Measurements from ENCODE around the gene ADK. TPM values are rescaled to one million over a fixed set of nuclear protein-coding genes. Genes with fewer than 3 reads are reported as not detected.
A peak's percentile ranks its signal among the peaks of the same experiment; 100 is the strongest.

The ADK gene
- total and polyA plus RNA-seq, 2 of the 13 experiments (the other 11 are each of a cell fraction or from before 2014, with no cell fraction given), result 48.6 to 79.1 TPM

DNA sequence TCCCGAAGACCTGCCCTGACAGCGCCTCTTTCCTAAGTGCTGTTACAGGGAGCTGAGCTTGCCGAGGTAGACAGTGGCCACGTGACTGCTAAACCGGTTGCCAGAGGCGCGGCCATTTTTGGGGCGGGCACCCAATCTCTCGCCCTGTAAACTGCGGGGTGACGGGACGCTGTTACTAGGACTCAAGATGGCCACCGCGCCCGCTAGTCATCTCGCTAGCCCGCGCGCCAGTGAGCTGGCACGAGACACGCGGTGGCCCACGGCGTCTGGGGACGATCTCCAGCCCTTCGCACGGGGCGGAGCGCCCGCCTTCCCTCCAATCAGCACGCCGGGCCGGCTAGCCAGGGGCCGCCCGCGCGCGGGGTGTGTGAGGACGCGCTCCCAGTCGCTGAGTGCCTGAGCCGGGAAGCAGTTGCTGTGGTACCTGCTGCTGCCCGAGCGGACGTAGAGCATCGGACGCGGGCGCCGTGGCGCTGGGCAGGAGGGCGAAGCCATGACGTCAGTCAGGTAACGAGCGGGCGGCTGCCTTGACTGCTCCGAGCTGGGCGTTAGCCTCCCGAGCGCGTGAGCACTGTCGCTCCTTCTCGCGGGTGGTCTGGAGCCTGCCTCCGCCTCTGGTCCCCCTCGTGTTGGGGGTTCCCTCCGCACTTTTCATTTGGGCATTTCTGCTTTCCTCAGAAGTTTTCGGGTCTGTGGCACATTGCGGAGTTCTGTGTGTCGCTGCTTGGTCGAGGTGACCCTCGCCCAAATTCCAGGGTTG, 25.5 kb downstream of the ADK start (continued):
- TF ChIP-seq, protein P1, sequence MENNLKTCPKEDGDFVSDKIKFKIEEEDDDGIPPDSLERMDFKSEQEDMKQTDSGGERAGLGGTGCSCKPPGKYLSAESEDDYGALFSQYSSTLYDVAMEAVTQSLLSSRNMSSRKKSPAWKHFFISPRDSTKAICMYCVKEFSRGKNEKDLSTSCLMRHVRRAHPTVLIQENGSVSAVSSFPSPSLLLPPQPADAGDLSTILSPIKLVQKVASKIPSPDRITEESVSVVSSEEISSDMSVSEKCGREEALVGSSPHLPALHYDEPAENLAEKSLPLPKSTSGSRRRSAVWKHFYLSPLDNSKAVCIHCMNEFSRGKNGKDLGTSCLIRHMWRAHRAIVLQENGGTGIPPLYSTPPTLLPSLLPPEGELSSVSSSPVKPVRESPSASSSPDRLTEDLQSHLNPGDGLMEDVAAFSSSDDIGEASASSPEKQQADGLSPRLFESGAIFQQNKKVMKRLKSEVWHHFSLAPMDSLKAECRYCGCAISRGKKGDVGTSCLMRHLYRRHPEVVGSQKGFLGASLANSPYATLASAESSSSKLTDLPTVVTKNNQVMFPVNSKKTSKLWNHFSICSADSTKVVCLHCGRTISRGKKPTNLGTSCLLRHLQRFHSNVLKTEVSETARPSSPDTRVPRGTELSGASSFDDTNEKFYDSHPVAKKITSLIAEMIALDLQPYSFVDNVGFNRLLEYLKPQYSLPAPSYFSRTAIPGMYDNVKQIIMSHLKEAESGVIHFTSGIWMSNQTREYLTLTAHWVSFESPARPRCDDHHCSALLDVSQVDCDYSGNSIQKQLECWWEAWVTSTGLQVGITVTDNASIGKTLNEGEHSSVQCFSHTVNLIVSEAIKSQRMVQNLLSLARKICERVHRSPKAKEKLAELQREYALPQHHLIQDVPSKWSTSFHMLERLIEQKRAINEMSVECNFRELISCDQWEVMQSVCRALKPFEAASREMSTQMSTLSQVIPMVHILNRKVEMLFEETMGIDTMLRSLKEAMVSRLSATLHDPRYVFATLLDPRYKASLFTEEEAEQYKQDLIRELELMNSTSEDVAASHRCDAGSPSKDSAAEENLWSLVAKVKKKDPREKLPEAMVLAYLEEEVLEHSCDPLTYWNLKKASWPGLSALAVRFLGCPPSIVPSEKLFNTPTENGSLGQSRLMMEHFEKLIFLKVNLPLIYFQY (CRISPR knock-in tag; IDR thresholded peaks at IDR 0.05; ENCODE audit: borderline replicate concordance), result no peak
- TF ChIP-seq SALL1 (CRISPR knock-in tag; IDR thresholded peaks at IDR 0.05) (peak; percentile 95), HMGA1 (CRISPR knock-in tag; conservative IDR thresholded peaks at IDR 0.05) (no peak), CHD4 (IDR thresholded peaks at IDR 0.05; ENCODE audit: borderline replicate concordance, low read length) (no peak), JUNB (CRISPR knock-in tag; IDR thresholded peaks at IDR 0.05; ENCODE audit: borderline replicate concordance) (no peak), ADNP (CRISPR knock-in tag; IDR thresholded peaks at IDR 0.05) (no peak), FOXP1 (IDR thresholded peaks at IDR 0.05) (no peak), FOXP1 (CRISPR knock-in tag; IDR thresholded peaks at IDR 0.05) (peak; percentile 27; the same call in 1 of the 2 replicates), RBAK (CRISPR knock-in tag; IDR thresholded peaks at IDR 0.05) (0 out of 2 replicates have a peak, but pooled peaks have one; percentile 57), HMG20A (CRISPR knock-in tag; IDR thresholded peaks at IDR 0.05; ENCODE audit: borderline replicate concordance) (peak; percentile 56; the same call in 1 of the 2 replicates), PAX8 (CRISPR knock-in tag; IDR thresholded peaks at IDR 0.05; ENCODE audit: borderline replicate concordance) (no peak)
- TF ChIP-seq, protein P2, sequence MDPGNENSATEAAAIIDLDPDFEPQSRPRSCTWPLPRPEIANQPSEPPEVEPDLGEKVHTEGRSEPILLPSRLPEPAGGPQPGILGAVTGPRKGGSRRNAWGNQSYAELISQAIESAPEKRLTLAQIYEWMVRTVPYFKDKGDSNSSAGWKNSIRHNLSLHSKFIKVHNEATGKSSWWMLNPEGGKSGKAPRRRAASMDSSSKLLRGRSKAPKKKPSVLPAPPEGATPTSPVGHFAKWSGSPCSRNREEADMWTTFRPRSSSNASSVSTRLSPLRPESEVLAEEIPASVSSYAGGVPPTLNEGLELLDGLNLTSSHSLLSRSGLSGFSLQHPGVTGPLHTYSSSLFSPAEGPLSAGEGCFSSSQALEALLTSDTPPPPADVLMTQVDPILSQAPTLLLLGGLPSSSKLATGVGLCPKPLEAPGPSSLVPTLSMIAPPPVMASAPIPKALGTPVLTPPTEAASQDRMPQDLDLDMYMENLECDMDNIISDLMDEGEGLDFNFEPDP (CRISPR knock-in tag; conservative IDR thresholded peaks at IDR 0.05), result no peak
- TF ChIP-seq, protein P3, sequence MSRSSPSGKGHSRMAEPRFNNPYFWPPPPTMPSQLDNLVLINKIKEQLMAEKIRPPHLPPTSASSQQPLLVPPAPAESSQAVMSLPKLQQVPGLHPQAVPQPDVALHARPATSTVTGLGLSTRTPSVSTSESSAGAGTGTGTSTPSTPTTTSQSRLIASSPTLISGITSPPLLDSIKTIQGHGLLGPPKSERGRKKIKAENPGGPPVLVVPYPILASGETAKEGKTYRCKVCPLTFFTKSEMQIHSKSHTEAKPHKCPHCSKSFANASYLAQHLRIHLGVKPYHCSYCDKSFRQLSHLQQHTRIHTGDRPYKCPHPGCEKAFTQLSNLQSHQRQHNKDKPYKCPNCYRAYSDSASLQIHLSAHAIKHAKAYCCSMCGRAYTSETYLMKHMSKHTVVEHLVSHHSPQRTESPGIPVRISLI (CRISPR knock-in tag; IDR thresholded peaks at IDR 0.05; ENCODE audit: borderline replicate concordance), result peak; percentile 35; the same call in 1 of the 2 replicates
- TF ChIP-seq, protein P4, sequence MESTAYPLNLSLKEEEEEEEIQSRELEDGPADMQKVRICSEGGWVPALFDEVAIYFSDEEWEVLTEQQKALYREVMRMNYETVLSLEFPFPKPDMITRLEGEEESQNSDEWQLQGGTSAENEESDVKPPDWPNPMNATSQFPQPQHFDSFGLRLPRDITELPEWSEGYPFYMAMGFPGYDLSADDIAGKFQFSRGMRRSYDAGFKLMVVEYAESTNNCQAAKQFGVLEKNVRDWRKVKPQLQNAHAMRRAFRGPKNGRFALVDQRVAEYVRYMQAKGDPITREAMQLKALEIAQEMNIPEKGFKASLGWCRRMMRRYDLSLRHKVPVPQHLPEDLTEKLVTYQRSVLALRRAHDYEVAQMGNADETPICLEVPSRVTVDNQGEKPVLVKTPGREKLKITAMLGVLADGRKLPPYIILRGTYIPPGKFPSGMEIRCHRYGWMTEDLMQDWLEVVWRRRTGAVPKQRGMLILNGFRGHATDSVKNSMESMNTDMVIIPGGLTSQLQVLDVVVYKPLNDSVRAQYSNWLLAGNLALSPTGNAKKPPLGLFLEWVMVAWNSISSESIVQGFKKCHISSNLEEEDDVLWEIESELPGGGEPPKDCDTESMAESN (CRISPR knock-in tag; conservative IDR thresholded peaks at IDR 0.05), result peak; percentile 84
- TF ChIP-seq, protein P5, sequence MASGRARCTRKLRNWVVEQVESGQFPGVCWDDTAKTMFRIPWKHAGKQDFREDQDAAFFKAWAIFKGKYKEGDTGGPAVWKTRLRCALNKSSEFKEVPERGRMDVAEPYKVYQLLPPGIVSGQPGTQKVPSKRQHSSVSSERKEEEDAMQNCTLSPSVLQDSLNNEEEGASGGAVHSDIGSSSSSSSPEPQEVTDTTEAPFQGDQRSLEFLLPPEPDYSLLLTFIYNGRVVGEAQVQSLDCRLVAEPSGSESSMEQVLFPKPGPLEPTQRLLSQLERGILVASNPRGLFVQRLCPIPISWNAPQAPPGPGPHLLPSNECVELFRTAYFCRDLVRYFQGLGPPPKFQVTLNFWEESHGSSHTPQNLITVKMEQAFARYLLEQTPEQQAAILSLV (CRISPR knock-in tag; IDR thresholded peaks at IDR 0.05; ENCODE audit: borderline replicate concordance), result peak; percentile 88
